Epithelial cell of proximal tubule (primary cell): ENCODE measurements around the gene RHBDD3. TPM values are rescaled to one million over a fixed set of nuclear protein-coding genes. Genes with fewer than 3 reads are reported as not detected.

ENCODE experiments used
- DNase-seq: peaks from one replicate; pipeline ENCODE4 v3.0.0-alpha.2; 2011; ENCODE audit warnings: low read depth
- H3K4me3 ChIP-seq: 2 replicates; pipeline ENCODE4 v1.5.1; 2011; ENCODE audit warnings: low read depth, mild to moderate bottlenecking, low read length
- CTCF ChIP-seq: conservative IDR thresholded peaks from 2 replicates; pipeline ENCODE4 v1.5.1; 2012; ENCODE audit warnings: low read depth, mild to moderate bottlenecking, low read length
- total RNA-seq: library from RNA; depleted of rRNA; stranded (reverse); fragments of >200 nt; gene quantifications from 2 replicates; pipeline ENCODE4 v1.2.3, GENCODE V29; 2015

Gene RHBDD3
- total RNA-seq, 1 donor from 2014 or later = 28.2 TPM

GRCh38 chr22:29213493-29213892 is 54.3 kb downstream of the RHBDD3 start:
- no peak overlapping the region for H3K4me3 ChIP-seq
- no peak for DNase-seq
- TF ChIP-seq CTCF = no peak

GRCh38 chr22:29212743-29213142 is 55.0 kb downstream of the RHBDD3 start:
- H3K4me3 ChIP-seq = no peak overlapping the region
- no peak for TF ChIP-seq CTCF
- DNase-seq = no peak

GRCh38 chr22:29211466-29211865 is 56.3 kb downstream of the RHBDD3 start:
- no peak for TF ChIP-seq CTCF
- DNase-seq = no peak

GRCh38 chr22:29211066-29211465 is 56.7 kb downstream of the RHBDD3 start:
- no peak overlapping the region for H3K4me3 ChIP-seq
- no peak for DNase-seq
- no peak for TF ChIP-seq CTCF

More at GRCh38 chr22:29211466-29211865, 56.3 kb downstream of the RHBDD3 start:
- no peak overlapping the region for H3K4me3 ChIP-seq

Other genes with a start within 250 kb of the RHBDD3 start
- not detected in 2 replicates for gene C22orf31, start 206.2 kb downstream of the RHBDD3 start, total RNA-seq
- 4.8 and 10.8 TPM in 2 replicates for gene KREMEN1, start 194.9 kb downstream of the RHBDD3 start, total RNA-seq
- gene EMID1, start 62.1 kb downstream of the RHBDD3 start, total RNA-seq = 0.17 and 0.22 TPM in 2 replicates
- gene EWSR1, start 287 bp upstream of the RHBDD3 start, total RNA-seq = 211 and 328 TPM in 2 replicates
- gene GAS2L1, start 38.7 kb upstream of the RHBDD3 start, total RNA-seq = 31.4 and 34.9 TPM in 2 replicates
- gene RASL10A, start 47.7 kb upstream of the RHBDD3 start, total RNA-seq = 0.12 TPM in 1 of 2 replicates, not detected in the other
- gene AP1B1, start 120.6 kb upstream of the RHBDD3 start, total RNA-seq = 50.3 and 79.7 TPM in 2 replicates
- gene RFPL1, start 170.6 kb upstream of the RHBDD3 start, total RNA-seq = not detected in 2 replicates
- gene NEFH, start 212.2 kb upstream of the RHBDD3 start, total RNA-seq = 2.3 and 3.4 TPM in 2 replicates